HG03354 (cell line): ENCODE data around the gene EXOSC5.

Experiments used
- ATAC-seq: cut with Tn5 transposase; IDR thresholded peaks from one replicate; pipeline ENCODE4 v1.9.1; 2021; ENCODE audit warnings: mild to moderate bottlenecking; ENCODE audit not compliant: unreplicated experiment, poor library complexity, severe bottlenecking

EXOSC5 gene

GRCh38 chr19:41426952-41427646, 29.9 kb upstream of the EXOSC5 start, which contains the start of gene B3GNT8:
Gene B3GNT8 (minus strand): TSS chr19:41427374. CDS start chr19:41426778, 596 bp downstream.
- ATAC-seq: no peak

- no peak for ATAC-seq
These were observed 29.1 kb upstream of the EXOSC5 start for GRCh38 chr19:41426116-41426841.

- no peak for ATAC-seq
These were observed 28.3 kb upstream of the EXOSC5 start for GRCh38 chr19:41425174-41426115.

- no peak for ATAC-seq
These were observed 27.4 kb upstream of the EXOSC5 start for GRCh38 chr19:41424335-41425173.

- no peak for ATAC-seq
These were observed 25.8 kb upstream of the EXOSC5 start for GRCh38 chr19:41422955-41423354.

- ATAC-seq: no peak
These were observed 25.3 kb upstream of the EXOSC5 start for GRCh38 chr19:41422456-41422855.

GRCh38 chr19:41421973-41422372, 24.8 kb upstream of the EXOSC5 start:
- ATAC-seq: no peak

- no peak for ATAC-seq
These were observed 24.2 kb upstream of the EXOSC5 start for GRCh38 chr19:41421314-41421713.

GRCh38 chr19:41420101-41420880, 23.1 kb upstream of the EXOSC5 start:
- ATAC-seq: no peak

- no peak for ATAC-seq
These were observed 19.1 kb upstream of the EXOSC5 start for GRCh38 chr19:41416194-41416674.

GRCh38 chr19:41415154-41415571, 18.0 kb upstream of the EXOSC5 start:
- ATAC-seq: no peak

- no peak for ATAC-seq
These were observed 17.3 kb upstream of the EXOSC5 start for GRCh38 chr19:41414461-41414860.

- no peak for ATAC-seq
These were observed 16.8 kb upstream of the EXOSC5 start for GRCh38 chr19:41413947-41414346.

GRCh38 chr19:41412953-41413352, 15.8 kb upstream of the EXOSC5 start:
- ATAC-seq: no peak

GRCh38 chr19:41411968-41412265, 14.8 kb upstream of the EXOSC5 start:
- no peak for ATAC-seq

GRCh38 chr19:41411100-41411967, 14.2 kb upstream of the EXOSC5 start:
- ATAC-seq: no peak

- no peak for ATAC-seq
These were observed 13.3 kb upstream of the EXOSC5 start for GRCh38 chr19:41410336-41411054.
